GM18517 (cell line): Measurements from ENCODE around the gene TTLL7.

Experiments used
- ATAC-seq: cut with Tn5 transposase; IDR thresholded peaks from one replicate; pipeline ENCODE4 v1.9.1; 2021; ENCODE audit warnings: mild to moderate bottlenecking, moderate library complexity; ENCODE audit not compliant: unreplicated experiment

The TTLL7 gene

GRCh38 chr1:83882906-83883305, 116.0 kb downstream of the TTLL7 start:
- ATAC-seq: no peak

GRCh38 chr1:83872515-83872914, 126.4 kb downstream of the TTLL7 start:
- ATAC-seq: no peak

- ATAC-seq: no peak
Observed at GRCh38 chr1:83864991-83865390, 133.9 kb downstream of the TTLL7 start.

- peak; percentile 93 for ATAC-seq
Observed at GRCh38 chr1:83860490-83861221, 138.3 kb downstream of the TTLL7 start.

GRCh38 chr1:83857716-83858115, 141.2 kb downstream of the TTLL7 start:
- ATAC-seq: no peak

GRCh38 chr1:83857103-83857502, 141.8 kb downstream of the TTLL7 start:
- ATAC-seq: no peak

- no peak for ATAC-seq
Observed at GRCh38 chr1:83856381-83856780, 142.6 kb downstream of the TTLL7 start.

GRCh38 chr1:83854456-83854855, 144.5 kb downstream of the TTLL7 start:
- no peak for ATAC-seq

- ATAC-seq: no peak
Observed at GRCh38 chr1:83850834-83851233, 148.1 kb downstream of the TTLL7 start.

GRCh38 chr1:83849191-83850061, 149.5 kb downstream of the TTLL7 start:
- ATAC-seq: peak; percentile 45

GRCh38 chr1:83846138-83846537, 152.8 kb downstream of the TTLL7 start:
- ATAC-seq: no peak

- no peak for ATAC-seq
Observed at GRCh38 chr1:83845437-83846071, 153.4 kb downstream of the TTLL7 start.

GRCh38 chr1:83844546-83844945, 154.4 kb downstream of the TTLL7 start:
- no peak for ATAC-seq

GRCh38 chr1:83839566-83840173, 159.3 kb downstream of the TTLL7 start:
- ATAC-seq: no peak

- no peak for ATAC-seq
Observed at GRCh38 chr1:83838573-83838972, 160.4 kb downstream of the TTLL7 start.

GRCh38 chr1:83836543-83836942, 162.4 kb downstream of the TTLL7 start:
- no peak for ATAC-seq

- ATAC-seq: no peak
Observed at GRCh38 chr1:83834621-83835264, 164.2 kb downstream of the TTLL7 start.

GRCh38 chr1:83832194-83832593, 166.7 kb downstream of the TTLL7 start:
- no peak for ATAC-seq

GRCh38 chr1:83829106-83829505, 169.8 kb downstream of the TTLL7 start:
- no peak for ATAC-seq

- ATAC-seq: no peak
Observed at GRCh38 chr1:83828456-83828855, 170.5 kb downstream of the TTLL7 start.

- ATAC-seq: no peak
Observed at GRCh38 chr1:83827741-83828140, 171.2 kb downstream of the TTLL7 start.
